Astrocyte (in vitro differentiated cells and primary cell): Measurements from ENCODE around the gene SLC10A1. TPM values are rescaled to one million over a fixed set of nuclear protein-coding genes. Genes with fewer than 3 reads are reported as not detected.

Experiments used
- DNase-seq: peaks from one replicate; pipeline ENCODE4 v3.0.0-alpha.2; 2010; ENCODE audit warnings: low read depth
- FAIRE-seq: peaks from 2 replicates; lab custom pipeline; 2011; peaks lifted over from hg19 to GRCh38; lab: Jason Lieb, UNC
- H2AFZ ChIP-seq: 2 replicates; pipeline ENCODE4 v1.6.0; 2012; ENCODE audit warnings: low read depth, low read length, inconsistent platforms
- H3K27ac ChIP-seq: 2 replicates; pipeline ENCODE4 v1.5.1; 2011; ENCODE audit warnings: low read depth, low read length, inconsistent platforms
- H3K27me3 ChIP-seq: 2 replicates; pipeline ENCODE4 v1.6.0; 2011; ENCODE audit warnings: low read length, inconsistent platforms; ENCODE audit not compliant: insufficient read depth
- H3K36me3 ChIP-seq: 2 replicates; pipeline ENCODE4 v1.5.1; 2011; ENCODE audit warnings: low read length, inconsistent platforms; ENCODE audit not compliant: insufficient read depth
- H3K4me1 ChIP-seq: 2 replicates; pipeline ENCODE4 v1.5.1; 2011; ENCODE audit warnings: low read length, inconsistent platforms; ENCODE audit not compliant: insufficient read depth
- H3K4me2 ChIP-seq: 2 replicates; pipeline ENCODE4 v1.6.0; 2012; ENCODE audit warnings: low read length, inconsistent platforms
- H3K4me3 ChIP-seq: 2 replicates; pipeline ENCODE4 v1.5.1; 2011; ENCODE audit warnings: low read depth, mild to moderate bottlenecking, low read length, inconsistent platforms; ENCODE audit not compliant: insufficient read depth
- H3K79me2 ChIP-seq: 2 replicates; pipeline ENCODE4 v1.6.0; 2012; ENCODE audit warnings: mild to moderate bottlenecking, low read length, inconsistent platforms; ENCODE audit not compliant: insufficient read depth
- H3K9ac ChIP-seq: 2 replicates; pipeline ENCODE4 v1.6.0; 2012; ENCODE audit warnings: mild to moderate bottlenecking, low read length, inconsistent platforms
- H3K9me3 ChIP-seq: 2 replicates; pipeline ENCODE4 v1.5.1; 2012; ENCODE audit warnings: low read depth, mild to moderate bottlenecking, low read length, inconsistent platforms; ENCODE audit not compliant: insufficient read depth
- H4K20me1 ChIP-seq: 2 replicates; pipeline ENCODE4 v1.6.0; 2012; ENCODE audit warnings: low read length, inconsistent platforms; ENCODE audit not compliant: insufficient read depth
- H3K27ac Mint-ChIP-seq: one replicate; pipeline ENCODE4 v1.8.0; 2021; ENCODE audit warnings: mild to moderate bottlenecking, mixed read lengths; ENCODE audit not compliant: unreplicated experiment
- H3K27me3 Mint-ChIP-seq: one replicate; pipeline ENCODE4 v1.8.0; 2021; ENCODE audit warnings: low read depth, mixed read lengths; ENCODE audit not compliant: unreplicated experiment
- H3K36me3 Mint-ChIP-seq: one replicate; pipeline ENCODE4 v1.8.0; 2021; ENCODE audit warnings: low read depth, mixed read lengths; ENCODE audit not compliant: unreplicated experiment
- H3K4me1 Mint-ChIP-seq: one replicate; pipeline ENCODE4 v1.8.0; 2021; ENCODE audit warnings: low read depth, mixed read lengths; ENCODE audit not compliant: unreplicated experiment
- H3K4me3 Mint-ChIP-seq: one replicate; pipeline ENCODE4 v1.8.0; 2021; ENCODE audit warnings: mild to moderate bottlenecking, moderate library complexity, mixed read lengths; ENCODE audit not compliant: unreplicated experiment
- H3K9me3 Mint-ChIP-seq: one replicate; pipeline ENCODE4 v1.8.0; 2021; ENCODE audit warnings: mild to moderate bottlenecking, mixed read lengths; ENCODE audit not compliant: unreplicated experiment
- CTCF ChIP-seq: IDR thresholded peaks from 2 replicates; pipeline ENCODE4 v1.5.1; 2011; ENCODE audit warnings: low read depth, mild to moderate bottlenecking, inconsistent platforms, low read length, moderate library complexity; ENCODE audit not compliant: insufficient read depth
- EZH2 ChIP-seq: IDR thresholded peaks from 2 replicates; pipeline ENCODE4 v1.6.1; 2012; ENCODE audit warnings: mild to moderate bottlenecking, low read length, inconsistent platforms; ENCODE audit not compliant: insufficient read depth
- total RNA-seq: library from RNA; stranded (reverse); gene quantifications from 2 replicates; pipeline ENCODE4 v1.2.1, GENCODE V29; 2021

SLC10A1 gene
- total RNA-seq, 1 donor from 2014 or later = not detected

GRCh38 chr14:69808919-69809808, 12.1 kb upstream of the SLC10A1 start:
- no peak for FAIRE-seq
- no peak overlapping the region for H2AFZ ChIP-seq

GRCh38 chr14:69807192-69807591, 10.2 kb upstream of the SLC10A1 start:
- no peak overlapping the region for H3K9ac ChIP-seq
- Mint-ChIP-seq H3K27ac (no peak overlapping the region), H3K9me3 (peaks cover 1% of the 10 kb centered on the region), H3K4me1 (no peaks in the 10 kb centered on the region), H3K27me3 (peaks cover 3% of the 10 kb centered on the region), H3K4me3 (no peak overlapping the region), H3K36me3 (no peaks in the 10 kb centered on the region)
- H2AFZ ChIP-seq = no peak overlapping the region
- peaks cover 2% of the 10 kb centered on the region for H3K27me3 ChIP-seq
- no peaks in the 10 kb centered on the region for H3K9me3 ChIP-seq
- H3K27ac ChIP-seq = no peak overlapping the region
- no peaks in the 10 kb centered on the region for H3K79me2 ChIP-seq
- no peak for DNase-seq
- TF ChIP-seq CTCF = no peak
- FAIRE-seq = no peak
- no peak overlapping the region for H3K4me3 ChIP-seq
- no peaks in the 10 kb centered on the region for H3K36me3 ChIP-seq
- H4K20me1 ChIP-seq = no peaks in the 10 kb centered on the region
- no peak overlapping the region for H3K4me2 ChIP-seq
- no peaks in the 10 kb centered on the region for H3K4me1 ChIP-seq

More at GRCh38 chr14:69808919-69809808, 12.1 kb upstream of the SLC10A1 start:
- Histone ChIP-seq H3K4me1 (no peaks in the 10 kb centered on the region), H3K27ac (no peak overlapping the region), H3K4me2 (no peak overlapping the region), H3K9me3 (no peaks in the 10 kb centered on the region), H3K27me3 (peaks cover 3% of the 10 kb centered on the region), H3K79me2 (no peaks in the 10 kb centered on the region), H3K4me3 (no peak overlapping the region), H3K9ac (no peak overlapping the region), H4K20me1 (no peaks in the 10 kb centered on the region), H3K36me3 (no peaks in the 10 kb centered on the region)
- Mint-ChIP-seq H3K27ac (no peak overlapping the region), H3K27me3 (no peaks in the 10 kb centered on the region), H3K36me3 (no peaks in the 10 kb centered on the region), H3K4me3 (no peak overlapping the region), H3K9me3 (peaks cover 1% of the 10 kb centered on the region), H3K4me1 (no peaks in the 10 kb centered on the region)
- no peak for TF ChIP-seq EZH2
- no peak for TF ChIP-seq CTCF
- DNase-seq = no peak

- no peak overlapping the region for H3K4me3 Mint-ChIP-seq
- no peak overlapping the region for H3K27ac ChIP-seq
- H3K27me3 ChIP-seq = peaks cover 2% of the 10 kb centered on the region
- no peaks in the 10 kb centered on the region for H3K4me1 Mint-ChIP-seq
- FAIRE-seq (no peak), DNase-seq (no peak)
- H3K9me3 Mint-ChIP-seq = peaks cover 6% of the 10 kb centered on the region
- no peaks in the 10 kb centered on the region for H3K9me3 ChIP-seq
- H3K27me3 Mint-ChIP-seq = peaks cover 3% of the 10 kb centered on the region
- no peak overlapping the region for H3K27ac Mint-ChIP-seq
- no peaks in the 10 kb centered on the region for H3K36me3 Mint-ChIP-seq
- H2AFZ ChIP-seq = no peak overlapping the region
- no peaks in the 10 kb centered on the region for H4K20me1 ChIP-seq
- no peaks in the 10 kb centered on the region for H3K79me2 ChIP-seq
- no peak overlapping the region for H3K9ac ChIP-seq
- H3K4me1 ChIP-seq = no peaks in the 10 kb centered on the region
- H3K4me2 ChIP-seq = no peak overlapping the region
- no peaks in the 10 kb centered on the region for H3K36me3 ChIP-seq
- TF ChIP-seq CTCF (no peak), EZH2 (no peak)
- no peak overlapping the region for H3K4me3 ChIP-seq
These were observed 7.9 kb upstream of the SLC10A1 start for GRCh38 chr14:69804902-69805301.
